NCI-H1930 (cell line): ENCODE results near the gene DAPK2.

Experiments
- DNase-seq, 2 experiments: peaks; one replicate each; lab custom pipeline; 2025; lab: John Stamatoyannopoulos, UW

The DAPK2 gene

DNA sequence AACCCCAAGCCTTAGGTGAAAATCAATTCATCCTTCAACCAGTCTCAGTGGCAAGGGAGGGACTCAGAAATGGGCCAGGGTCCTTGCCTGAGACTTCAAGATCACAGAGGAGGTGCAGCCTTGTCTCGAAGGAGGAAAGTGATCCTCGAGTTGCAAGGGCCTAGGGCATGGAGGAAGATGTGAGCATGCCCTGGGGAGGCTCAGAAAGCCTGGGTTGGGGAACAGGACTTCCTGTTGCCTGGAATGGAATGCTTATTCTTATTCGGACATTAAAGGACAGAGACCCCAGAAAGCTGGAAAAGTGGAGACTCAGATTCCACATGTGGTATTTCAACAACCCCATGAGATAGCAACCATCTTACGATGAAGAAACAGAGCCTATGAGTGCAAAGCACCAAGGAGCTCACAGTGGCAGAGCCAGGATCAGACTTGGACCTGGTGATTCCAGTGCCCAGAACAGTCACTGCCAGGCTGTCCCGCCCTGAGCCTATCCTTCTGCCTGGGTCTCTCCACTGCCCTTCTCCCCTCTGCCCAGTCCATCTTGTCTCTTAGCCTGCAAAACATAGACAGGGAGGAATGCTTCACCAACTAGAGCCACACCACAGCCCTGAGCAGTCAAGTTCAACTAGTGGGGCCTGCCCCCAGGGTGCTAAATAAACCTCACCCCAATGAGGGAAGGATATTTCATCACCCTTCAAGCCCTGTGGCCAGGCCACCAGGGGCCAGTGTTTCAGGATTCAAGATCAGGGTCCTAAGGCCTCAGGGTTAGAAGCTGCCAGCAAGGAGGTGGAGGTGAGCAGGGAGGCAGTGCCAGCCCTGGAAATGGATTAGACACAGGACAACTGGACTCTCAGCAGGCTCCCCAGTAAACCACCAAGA is 21.9 kb downstream of the DAPK2 start:
- no peak for DNase-seq

GRCh38 chr15:64023220-64023619 is 23.1 kb downstream of the DAPK2 start:
- DNase-seq = no peak

- no peak for DNase-seq
Observed at GRCh38 chr15:64022571-64022970, 23.7 kb downstream of the DAPK2 start.

DNA sequence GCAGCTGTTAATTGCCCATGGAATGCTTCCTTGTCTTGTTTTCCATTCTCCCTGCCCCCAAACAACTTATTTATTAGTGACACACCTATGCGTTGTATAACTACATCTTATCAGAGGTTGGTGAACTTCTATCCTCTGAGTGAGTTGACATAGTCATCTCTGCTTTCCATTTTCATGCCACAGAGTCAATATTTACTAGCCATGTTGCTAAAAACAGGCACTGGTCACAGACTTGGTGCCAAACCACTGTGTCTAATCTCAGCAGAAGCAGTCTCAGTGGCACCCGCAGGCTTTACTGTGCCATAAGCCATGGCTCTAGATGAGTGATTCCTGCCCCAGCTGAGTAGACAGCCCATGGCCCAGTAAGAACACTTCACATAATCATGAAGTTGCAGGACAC is 26.5 kb downstream of the DAPK2 start:
- DNase-seq = no peak

- DNase-seq = no peak
Observed at GRCh38 chr15:64017591-64018163, 28.6 kb downstream of the DAPK2 start.

DNA sequence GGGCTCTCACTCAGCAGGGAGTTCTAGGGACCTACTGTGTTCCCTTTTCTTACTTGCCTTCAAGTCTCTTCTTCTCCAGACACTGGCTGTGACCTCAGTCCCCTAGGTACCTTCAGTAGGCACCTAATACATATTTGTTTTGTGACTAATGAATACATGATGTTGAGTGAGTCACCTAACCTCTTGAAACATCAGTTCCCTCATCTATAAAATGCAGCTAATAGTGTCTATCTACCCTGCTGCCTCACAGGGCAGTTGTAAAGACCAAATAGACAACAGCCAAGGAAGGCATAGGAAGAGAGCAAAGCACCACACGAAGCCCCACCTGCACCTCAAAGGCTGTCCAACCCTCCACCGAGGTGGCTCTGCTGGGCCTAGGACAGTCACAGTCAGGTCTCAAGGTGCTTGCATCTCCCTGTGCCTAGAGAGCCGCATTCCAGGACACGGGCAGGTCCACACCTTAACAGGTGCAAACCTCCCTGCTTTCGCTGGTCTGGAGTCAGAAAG is 29.1 kb downstream of the DAPK2 start:
- DNase-seq = no peak

GRCh38 chr15:64016257-64016656 is 30.0 kb downstream of the DAPK2 start:
- DNase-seq = no peak

- DNase-seq = no peak
Observed at GRCh38 chr15:64014995-64015394, 31.3 kb downstream of the DAPK2 start.

DNA sequence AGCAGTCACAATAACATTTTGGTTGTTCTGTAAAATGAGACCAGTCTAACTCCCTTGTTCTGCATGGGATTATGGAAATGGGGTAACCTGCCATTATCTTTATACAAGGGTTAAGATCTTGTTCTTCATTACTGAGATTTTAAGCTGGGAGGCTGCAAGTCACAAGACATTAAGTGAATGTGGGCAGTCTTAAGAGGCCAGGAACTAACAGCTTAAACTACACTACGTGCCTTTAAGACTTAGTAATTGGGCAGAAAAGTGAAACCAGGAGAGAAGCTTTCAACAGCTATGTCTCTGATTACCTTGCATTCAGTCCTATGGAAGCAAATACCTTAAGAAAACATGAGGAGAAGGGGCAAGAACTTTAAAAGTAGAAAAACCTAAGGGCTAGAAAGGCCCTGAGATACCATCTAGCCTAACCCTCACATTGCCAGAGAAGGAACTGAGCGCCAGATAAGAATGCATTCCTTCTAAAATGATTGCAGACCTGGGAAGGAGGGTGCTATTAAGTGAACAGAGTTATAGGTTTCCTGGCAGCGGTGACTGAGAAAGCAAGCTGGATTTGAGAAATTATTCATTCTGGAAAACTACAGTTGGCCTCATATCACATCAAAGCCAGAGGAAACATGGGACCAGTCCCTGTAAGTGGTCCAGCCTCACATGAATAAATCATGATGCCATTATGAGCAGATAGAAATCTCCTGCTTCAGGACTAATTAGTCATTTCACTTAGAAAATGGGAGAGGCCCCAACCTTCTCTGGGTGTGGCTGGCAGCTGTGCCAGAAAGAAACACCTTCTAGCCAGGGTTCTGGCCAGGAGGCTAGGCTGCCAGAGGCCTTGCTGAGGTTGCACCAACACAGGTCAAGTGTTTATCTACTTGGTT is 32.9 kb downstream of the DAPK2 start:
- DNase-seq = no peak

DNA sequence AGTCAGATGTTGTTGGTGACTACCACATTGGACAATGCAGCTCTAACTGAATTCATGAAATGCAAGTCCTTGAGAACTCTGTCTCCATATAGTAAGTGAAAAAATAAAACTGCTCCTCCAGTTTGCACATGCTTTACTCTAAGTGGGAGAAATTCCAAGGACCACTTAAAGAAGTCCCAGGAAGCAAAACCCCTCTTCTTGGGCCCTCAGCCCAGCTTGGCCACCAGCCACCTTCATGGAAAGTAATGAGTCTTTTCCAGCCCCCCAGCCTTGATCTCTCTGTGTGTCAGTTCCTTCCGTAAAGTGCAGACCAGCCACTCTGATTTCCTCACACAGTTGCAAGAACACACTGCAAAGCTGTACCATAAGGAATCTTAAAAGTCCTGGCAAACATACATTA is 34.5 kb downstream of the DAPK2 start:
- DNase-seq = no peak

GRCh38 chr15:64010719-64011118 is 35.6 kb downstream of the DAPK2 start:
- no peak for DNase-seq

GRCh38 chr15:64009798-64010261 is 36.5 kb downstream of the DAPK2 start:
- DNase-seq = no peak

- DNase-seq = no peak
Observed at GRCh38 chr15:64009241-64009640, 37.0 kb downstream of the DAPK2 start.

DNA sequence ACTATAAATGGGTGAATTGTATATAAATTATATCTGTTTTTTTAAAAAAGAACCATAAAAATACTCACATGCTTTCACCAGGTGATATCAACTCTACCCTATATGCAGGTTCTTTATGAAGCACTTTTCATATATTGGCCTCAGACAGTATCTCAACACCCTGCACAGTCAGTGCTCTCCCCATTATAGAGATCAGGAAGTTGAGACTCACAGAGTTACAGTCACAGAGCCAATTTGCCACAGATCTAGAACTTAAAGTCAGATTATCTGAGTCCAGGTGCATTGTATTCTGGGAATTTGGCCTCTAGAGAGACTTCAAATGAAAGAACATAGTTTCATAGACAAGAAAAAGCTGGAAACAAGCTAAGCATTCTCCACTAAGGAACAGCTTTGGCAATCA is 38.1 kb downstream of the DAPK2 start:
- DNase-seq = no peak

DNA sequence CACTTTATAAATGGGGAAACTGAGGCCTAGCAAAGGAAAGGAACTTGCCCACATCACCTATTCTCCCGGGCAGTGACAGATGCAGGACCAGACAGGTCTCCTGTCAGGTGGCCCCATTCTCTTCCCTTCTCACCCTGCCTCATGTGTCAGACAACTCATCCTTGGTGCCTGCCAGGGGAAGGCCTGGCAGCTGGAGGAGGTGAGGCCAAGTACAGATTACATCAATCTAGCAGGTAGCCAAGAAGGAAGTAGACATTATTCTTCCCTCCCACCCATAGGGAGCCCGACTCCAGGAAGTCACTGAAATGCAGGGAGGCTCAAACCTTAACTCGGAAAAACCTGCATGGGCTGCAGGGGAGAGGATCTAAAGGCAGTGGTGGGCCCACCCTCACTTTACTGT is 39.6 kb downstream of the DAPK2 start:
- DNase-seq = no peak

DNA sequence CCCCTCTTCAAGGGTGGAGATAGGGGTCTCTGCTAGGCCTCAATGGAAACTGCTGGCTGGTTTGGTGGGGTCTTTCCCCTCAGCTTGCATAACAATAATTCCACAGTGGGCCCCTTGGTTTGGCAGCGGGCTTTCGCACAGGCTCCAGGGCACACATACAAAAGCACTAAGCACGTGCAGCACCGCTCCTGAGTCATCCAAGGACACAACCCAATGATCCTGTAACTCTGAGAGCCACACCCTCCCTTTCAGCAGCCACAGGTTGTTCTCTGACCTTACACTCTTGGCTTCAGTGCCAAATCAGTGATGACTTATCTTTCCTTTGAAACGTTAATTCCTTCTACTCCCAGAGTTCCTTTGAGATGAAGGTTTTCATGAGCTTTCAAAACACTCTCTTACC is 41.7 kb downstream of the DAPK2 start:
- no peak for DNase-seq

GRCh38 chr15:64004056-64004455 is 42.2 kb downstream of the DAPK2 start:
- no peak for DNase-seq

DNA sequence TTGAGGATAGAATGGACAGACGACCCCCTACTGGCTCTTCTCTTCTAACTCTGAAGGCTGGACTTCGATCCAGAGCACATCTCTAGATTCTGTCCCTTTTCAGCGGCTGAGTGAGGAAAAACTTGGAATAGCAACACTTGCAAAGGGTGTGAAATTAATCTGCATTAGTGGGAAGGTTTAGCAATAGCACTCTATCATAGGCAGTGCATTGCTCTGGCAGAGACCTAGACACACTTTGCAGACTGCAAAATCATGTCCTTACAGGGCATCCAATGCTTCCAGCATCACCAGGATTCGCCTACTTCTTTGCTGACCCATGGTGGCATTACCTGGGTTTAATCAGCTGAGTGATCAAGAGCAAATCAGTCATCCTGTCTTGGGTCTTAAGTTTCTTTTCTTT is 43.1 kb downstream of the DAPK2 start:
- no peak for DNase-seq

- no peak for DNase-seq
Observed at GRCh38 chr15:64001148-64001547, 45.1 kb downstream of the DAPK2 start.

DNA sequence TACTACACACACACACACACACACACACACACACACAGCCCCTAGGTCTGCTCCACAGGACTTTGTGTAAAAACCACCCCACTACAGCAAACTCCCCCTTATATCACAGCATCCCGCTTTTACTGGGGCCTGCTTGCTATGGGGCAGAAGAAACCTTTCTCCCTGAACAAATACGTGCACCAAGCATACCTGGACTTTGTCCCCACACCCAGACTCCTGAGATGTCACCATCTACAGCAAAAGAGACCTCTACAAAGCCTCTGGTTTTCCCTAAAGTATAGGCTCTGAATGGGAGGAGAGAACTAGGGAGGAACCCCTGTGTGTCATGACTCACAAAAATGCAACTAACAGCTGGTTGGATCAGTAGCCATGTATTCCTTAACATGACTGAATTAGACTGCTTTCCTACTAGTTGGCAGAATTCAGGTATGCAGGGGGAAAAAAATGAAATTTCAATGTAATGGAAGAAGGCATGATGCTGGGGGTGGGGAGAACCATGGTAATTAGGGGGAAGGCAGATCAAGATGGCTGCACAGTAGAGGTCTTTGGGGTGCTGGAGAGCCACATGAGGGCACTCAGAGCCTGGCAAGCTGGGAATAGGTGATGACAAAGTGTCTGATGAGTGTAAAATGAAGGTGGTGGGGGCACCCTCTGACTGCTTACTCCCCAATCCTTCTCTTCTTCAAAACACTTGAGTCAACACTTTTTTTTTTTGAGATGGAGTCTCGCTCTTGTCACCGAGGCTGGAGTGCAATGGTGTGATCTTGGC is 45.9 kb downstream of the DAPK2 start:
- no peak for DNase-seq

DNA sequence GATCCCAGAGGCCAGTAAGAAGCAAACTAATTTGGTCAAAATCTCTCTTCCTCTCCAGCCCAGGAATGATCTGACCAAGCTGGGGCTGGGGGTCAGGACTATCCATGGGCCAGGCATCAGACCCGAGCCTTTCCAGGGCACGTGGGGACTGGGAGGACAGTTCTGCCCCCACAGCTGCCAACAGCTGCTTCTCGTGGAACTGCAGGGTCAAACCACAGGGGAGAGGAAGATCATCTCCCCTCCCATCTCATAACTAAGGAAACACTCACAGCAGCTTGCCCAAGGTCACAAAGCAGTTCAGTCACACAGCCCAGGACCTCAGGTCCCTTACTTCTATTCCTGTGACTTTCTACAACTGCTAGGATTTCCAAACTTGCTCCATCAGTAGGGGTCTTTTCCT is 47.1 kb downstream of the DAPK2 start:
- no peak for DNase-seq

DNA sequence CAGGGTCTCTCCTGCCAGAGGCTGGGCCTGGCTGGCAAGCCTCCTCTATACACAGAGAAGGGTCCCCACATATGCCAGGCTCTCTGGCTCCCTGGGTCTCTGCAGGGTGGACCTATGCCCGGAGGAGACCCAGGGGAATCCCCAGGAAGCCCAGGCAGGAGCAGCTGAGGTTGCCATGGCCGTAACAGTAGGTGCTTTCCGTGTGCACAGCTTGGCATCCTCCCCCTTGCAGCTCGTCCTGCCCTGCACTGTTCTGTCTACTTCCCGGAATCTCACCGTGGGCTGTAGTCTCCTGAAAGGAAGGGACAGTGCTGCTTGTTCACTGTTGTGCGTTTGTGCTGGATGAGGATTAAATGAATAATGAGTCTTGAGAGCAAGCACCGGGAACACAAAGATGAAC is 47.8 kb downstream of the DAPK2 start:
- no peak for DNase-seq
